Measurements from ENCODE around the gene NPAS3.

NPAS3 gene

GRCh38 chr14:32938719-32939253 is at the start of gene NPAS3:
Gene NPAS3 (plus strand): TSS chr14:32938879.
- DNase-seq, result no peak

- no peak for DNase-seq
These were observed 41.5 kb upstream of the NPAS3 start for GRCh38 chr14:32896979-32897697.

GRCh38 chr14:32897698-32898064 is 41.0 kb upstream of the NPAS3 start:
- no peak for DNase-seq

DNA sequence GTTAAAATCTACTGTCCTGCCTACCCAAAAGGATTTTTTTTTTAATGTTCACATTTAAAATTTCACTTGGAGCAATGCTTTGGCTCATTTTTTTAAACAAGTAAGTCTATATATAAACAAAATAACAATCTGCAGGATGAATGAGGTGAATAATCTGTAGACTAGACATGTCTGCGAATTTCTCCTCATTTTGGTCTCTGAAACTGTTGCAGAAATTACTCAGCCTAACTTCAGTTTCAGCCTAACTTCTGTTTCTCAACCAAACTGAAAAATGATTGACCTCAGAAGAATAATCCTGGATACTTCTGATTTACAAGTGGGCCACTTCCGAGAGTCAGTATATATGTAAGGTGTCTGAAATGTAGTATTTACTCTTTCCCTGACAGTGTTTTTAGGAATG is 39.8 kb upstream of the NPAS3 start:
- no peak for DNase-seq

- DNase-seq, result no peak
These were observed 38.1 kb upstream of the NPAS3 start for GRCh38 chr14:32900547-32900946.

GRCh38 chr14:32905013-32905412 is 33.7 kb upstream of the NPAS3 start:
- DNase-seq, result no peak

- no peak for DNase-seq
These were observed 32.0 kb upstream of the NPAS3 start for GRCh38 chr14:32906672-32907071.

GRCh38 chr14:32908196-32909084 is 30.2 kb upstream of the NPAS3 start:
- DNase-seq, result no peak

- no peak for DNase-seq
These were observed 25.0 kb upstream of the NPAS3 start for GRCh38 chr14:32913725-32914124.

DNA sequence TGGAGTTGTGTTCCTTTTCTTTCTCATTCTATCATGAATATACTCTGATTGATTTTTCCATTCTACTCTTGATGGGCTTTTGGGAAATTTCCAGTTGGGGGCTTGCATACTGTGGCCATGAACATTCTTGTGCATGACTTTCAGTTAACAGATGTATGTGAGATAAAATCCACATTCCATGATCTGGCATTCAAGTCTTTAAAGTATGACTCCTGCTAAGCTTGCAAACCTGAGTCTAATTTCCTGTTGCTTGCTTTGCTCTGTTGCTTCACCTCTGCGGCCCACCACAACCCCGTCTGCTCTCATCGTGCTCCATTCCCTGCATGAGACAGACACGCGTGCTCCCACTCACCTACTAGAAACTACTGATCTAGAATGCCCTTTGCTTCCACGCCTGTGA is 24.3 kb upstream of the NPAS3 start:
- DNase-seq, result no peak

DNA sequence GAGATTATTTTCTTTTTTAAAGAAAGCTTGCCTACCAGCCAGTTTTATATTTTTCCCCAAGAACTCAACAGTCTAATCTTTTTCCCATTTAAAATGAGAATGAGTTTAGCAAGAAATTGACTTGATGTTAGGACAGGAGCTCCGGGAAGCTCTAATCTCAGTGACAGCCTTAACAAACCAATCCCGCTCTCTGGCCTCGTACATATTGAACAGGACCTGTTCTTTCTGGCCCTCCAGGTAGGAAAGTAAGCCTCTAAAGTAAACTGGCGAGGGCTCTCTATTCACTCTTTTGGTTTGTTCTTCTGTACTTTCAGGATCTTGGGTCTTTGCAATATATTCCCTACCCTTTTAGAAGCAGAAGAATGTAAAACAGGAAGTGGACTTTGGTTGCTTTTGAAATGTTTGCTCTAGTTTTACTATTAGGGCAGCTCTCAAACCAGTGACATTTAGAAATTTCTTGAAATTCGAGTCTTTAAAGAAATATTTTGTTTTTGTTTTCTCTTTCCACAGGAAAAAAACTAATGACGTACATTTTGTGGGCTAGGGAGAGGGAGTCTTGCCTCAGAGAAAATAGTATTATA is 17.9 kb upstream of the NPAS3 start:
- no peak for DNase-seq

- DNase-seq, result no peak
These were observed 13.2 kb upstream of the NPAS3 start for GRCh38 chr14:32925439-32925838.

- no peak for DNase-seq
These were observed 6.3 kb upstream of the NPAS3 start for GRCh38 chr14:32932302-32932913.

DNA sequence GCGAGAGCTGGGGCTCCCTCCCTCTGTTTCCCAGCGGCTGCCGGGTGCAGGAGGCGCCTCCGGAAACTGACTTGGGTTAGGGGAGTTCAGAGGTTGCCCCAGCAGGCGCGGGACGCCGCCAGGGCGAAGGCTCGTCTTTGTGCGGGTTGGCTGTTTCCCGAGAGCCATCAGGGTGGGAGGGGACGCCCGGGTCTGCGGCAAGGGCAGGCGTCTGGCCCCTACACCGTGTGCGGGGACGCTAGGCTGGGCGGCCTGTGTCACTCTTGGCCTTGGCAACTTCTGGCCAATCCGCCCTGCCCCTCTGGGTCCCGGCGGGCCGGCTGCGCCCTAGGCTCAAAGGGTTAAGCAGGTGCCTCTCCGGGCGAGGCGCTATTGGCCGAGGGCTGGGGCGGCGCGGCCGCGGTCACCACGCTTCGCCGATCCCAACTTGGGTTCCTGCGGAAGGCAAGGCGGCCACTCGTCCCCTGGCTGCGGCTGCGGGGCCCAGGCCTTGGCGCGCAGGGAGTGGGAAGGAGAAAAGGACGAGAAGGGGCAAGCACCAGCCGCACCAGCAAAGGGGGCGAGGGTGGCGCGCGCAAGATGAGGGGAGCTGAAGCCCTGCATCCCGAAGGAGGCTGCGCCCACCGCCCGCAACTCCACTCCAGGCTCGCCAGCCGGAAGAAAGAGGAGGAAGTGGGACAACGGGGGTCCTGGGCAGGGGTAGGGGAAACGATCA is 5.6 kb upstream of the NPAS3 start:
- DNase-seq, result peak; percentile 63

DNA sequence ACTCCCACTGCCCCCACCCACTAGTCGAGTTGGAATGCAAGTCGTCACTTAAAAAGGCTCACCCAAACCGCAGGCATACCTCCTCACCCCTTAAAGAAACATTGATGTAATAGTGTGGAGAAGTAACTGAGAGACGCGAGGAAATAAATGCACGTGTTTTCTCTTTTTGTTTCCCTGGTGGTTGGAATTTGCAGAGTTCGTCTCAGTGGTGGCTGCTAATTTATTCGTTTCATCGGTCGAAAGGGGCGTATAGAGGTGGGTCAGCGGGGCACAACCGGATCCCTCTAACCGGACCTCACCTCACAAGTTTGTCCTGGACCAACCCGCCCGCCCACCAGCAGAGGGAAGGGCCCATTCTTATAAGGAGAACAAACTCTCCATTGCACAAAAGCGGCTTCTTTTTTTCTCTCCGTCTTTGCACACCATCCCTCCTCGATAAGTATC is 5.0 kb upstream of the NPAS3 start:
- DNase-seq, result no peak

DNA sequence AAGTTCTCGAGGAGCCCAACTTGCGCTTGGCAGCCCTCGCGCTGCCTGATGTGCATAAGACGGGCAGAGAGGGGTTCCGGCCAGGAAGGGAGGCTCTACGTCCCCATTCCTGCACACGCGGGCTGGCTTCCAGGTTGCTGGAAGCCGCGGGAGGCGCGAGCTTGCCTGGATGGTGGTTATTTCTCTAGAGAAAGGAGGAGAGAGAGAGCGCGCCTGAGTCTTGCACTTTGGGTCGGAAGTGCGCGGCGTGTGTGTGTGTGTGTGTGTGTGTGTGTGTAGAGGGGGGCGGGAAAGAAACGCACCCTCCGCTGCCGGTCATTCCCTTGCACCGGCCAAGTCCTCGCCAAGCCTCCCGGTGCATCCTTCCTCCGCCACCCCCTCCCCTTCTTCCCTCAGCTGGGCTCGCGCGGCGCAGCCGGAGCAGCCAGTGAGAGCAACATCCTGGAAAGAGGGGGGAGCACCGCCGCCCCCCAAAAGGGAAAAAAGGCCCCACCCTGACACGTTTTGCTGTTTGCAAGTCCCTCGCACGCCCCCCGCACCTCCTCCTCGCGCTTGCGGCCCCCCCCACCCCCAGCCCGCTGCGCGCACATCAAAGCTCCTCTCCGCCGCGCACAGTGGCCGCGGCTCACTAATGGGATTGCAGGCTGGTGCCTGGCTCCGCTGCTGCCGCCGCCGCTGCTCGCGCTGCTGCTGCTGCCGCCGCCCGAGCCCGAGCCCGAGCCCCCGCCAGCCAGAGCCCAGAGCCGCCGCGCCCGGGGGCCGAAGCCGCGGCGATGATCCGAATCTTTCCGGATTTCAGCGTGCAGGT is 4.4 kb upstream of the NPAS3 start:
- DNase-seq, result peak; percentile 82

DNA sequence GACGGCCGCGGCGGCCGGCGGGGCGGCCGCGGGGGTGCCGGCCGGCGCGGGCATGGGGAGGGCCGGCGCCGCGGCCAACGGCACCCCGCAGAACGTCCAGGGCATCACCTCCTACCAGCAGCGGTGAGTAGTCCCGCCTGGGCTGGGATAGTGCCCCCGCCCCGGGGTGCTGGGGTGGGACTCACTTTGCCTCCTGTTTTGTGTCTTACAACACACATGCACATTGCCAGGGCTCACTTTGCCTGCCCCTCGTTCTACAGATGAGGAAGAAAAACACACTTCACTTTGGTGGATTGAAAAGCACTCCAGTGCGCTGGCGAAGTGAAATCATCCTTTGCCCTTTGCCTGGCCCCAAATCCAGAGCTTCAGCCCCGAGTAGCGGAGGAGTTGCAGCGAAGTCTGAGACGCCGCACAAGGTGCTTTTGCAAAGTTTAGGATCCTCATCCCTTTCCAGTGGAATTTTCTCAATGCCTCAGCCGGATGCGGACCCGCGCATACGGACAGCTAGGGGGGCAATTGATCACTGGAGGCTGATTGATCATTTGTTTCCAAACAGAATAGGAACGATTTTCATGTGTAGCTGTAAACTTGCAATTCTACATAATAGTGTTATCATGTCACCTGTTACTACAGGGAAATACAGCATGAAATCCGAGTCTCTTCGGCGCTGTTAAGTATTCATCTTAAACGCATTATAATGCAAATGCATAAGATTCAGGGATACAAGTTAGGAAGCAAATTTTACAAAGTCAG is 3.6 kb upstream of the NPAS3 start:
- DNase-seq, result peak; percentile 62

DNA sequence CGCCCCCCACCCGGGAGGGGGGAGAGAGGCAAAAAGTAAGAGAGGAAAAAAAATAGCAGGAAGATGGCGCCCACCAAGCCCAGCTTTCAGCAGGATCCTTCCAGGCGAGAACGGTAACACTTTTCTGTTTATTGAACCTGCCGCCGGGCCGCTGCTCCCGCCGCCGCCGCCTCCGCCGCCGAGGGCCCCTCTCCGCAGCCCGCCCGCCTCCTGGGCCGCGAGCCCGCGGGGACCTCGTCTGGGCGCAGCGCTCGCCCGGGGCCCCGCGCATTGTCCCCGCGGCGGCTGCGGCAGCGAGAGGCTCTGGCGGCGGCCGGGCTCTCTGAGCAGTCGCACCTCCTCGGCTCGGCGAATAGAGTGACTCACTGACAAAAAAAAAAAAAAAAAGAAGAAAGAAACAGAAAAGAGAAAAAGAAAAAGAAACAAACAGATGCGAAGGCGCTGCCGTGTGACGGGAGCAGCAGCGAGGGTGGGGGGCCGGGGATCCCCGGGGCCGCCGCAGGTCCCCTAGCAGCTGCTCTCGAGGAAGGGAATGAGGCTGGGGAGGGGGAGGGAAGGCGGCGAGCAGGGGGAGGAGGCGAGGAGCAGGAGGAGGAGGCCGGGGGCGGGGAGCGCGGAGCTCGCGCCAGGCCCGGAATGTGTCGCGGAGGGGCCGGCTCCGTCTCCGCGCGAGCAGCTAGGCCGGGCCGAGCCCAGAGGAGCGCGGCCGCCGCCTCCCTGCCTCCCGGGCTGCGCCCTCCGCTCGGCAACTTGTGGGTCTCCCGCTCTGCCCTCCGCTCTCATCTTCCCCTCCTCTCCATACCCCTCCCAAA is 781 bp downstream of the NPAS3 start:
- peak; percentile 91 for DNase-seq

- DNase-seq, result no peak
These were observed 1.5 kb downstream of the NPAS3 start for GRCh38 chr14:32940066-32940651.
